HCEC 1CT (cell line): ENCODE measurements around the gene SMCO3.

Experiments used
- DNase-seq: peaks from one replicate; pipeline ENCODE4 v3.0.0-alpha.2; 2017

Gene SMCO3

GRCh38 chr12:14814014-14814413 lies at the start of gene SMCO3:
Gene SMCO3 (minus strand): TSS chr12:14814182. CDS start chr12:14806680, 7,502 bp downstream.
- DNase-seq = no peak

GRCh38 chr12:14860490-14860889 lies 46.5 kb upstream of the SMCO3 start:
- no peak for DNase-seq

DNA sequence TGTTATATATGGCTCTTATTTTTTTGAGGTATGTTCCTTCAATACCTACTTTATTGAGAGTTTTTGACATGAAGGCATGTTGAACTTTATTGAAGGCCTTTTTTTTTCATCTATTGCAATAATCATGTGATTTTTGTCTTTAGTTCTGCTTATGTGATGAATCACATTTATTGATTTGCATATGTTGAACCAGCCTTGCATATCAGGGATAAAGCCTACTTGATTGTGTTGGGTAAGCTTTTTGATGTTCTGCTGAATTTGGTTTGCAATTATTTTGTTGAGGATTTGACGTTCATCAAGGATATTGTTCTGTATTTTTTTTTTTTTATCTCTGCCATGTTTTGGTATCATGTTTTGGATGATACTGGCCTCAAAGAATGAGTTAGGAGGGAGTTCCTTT lies 44.5 kb upstream of the SMCO3 start:
- no peak for DNase-seq

GRCh38 chr12:14854586-14855183 lies 40.7 kb upstream of the SMCO3 start:
- peak; percentile 67 for DNase-seq

- no peak for DNase-seq
Observed at GRCh38 chr12:14853961-14854360, 40.0 kb upstream of the SMCO3 start.

GRCh38 chr12:14852880-14853279 lies 38.9 kb upstream of the SMCO3 start:
- DNase-seq = no peak

DNA sequence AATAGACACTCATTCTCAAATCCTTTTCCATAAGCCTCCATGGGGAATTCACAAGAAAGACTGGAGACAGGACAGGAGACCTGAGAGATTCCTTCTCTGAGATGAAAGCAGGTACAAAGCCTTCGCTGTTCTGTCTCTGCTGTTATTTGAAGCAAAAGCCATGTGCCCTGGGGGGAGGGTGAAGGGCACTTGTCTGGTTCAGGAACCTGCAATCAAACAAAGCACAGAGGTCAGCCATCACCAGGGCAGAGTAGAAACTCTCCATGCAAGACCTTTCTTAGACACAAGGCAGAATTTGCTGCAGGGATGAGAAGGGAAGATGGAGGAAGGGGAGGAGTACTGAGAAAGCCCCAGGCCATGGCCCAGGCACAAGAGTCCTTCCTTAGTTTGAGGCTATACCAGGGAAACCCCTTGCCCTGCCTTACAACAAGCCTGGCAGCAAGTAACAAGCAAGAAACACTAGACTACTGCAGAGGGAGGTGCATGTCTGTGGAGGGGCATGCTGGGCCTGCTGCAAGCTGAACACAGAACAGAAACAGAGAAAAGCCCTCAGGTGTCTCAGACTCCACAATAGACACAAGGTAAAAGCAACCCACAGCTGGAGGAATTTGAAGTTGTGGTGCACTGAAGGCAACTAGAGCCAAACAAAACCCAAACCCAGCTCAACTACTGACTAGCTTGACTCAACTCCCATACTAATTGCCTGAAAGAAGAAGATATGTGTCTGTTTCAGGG lies 37.1 kb upstream of the SMCO3 start:
- DNase-seq = no peak

- DNase-seq = no peak
Observed at GRCh38 chr12:14849661-14850060, 35.7 kb upstream of the SMCO3 start.

GRCh38 chr12:14846876-14847580 lies 33.0 kb upstream of the SMCO3 start:
- DNase-seq = no peak

GRCh38 chr12:14846042-14846587 lies 32.1 kb upstream of the SMCO3 start:
- DNase-seq = no peak

DNA sequence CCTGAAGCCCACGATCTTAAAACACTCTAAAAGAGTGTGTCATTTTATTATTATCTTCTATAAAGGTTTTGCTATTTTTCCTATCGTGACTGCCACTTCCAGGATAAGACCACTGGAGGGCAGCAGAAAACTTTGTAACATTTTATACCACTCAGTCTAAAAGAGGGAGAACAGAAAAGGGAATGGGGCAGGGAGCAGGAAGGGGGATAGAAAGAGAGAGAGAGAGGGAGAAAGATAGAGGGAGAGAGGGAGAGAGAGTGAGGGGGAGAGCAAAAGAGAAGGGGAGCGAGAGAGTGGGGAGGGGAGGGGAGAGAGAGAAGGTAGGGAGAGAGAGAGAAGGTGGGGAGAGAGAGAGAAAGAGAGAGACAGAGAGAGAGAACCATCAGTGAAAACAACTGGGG lies 31.4 kb upstream of the SMCO3 start:
- DNase-seq = peak; percentile 60

DNA sequence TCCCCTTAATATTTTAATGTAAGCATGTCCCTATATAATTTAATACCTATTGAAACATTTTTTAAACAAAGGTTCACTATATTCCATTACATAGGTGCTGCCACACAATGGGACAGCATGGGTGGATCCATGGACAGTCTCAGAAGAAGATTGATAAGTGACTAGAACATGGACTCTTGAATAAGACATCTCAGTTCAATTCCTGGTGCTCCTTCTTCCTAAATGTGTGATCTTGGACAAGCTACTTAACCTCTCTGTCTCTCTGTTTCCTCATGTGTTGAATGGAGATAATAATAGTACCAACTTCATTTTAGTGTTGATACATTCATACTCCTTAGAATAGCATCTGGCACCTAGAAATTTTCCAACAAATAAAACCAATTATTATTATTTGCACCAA lies 30.4 kb upstream of the SMCO3 start:
- DNase-seq = no peak

DNA sequence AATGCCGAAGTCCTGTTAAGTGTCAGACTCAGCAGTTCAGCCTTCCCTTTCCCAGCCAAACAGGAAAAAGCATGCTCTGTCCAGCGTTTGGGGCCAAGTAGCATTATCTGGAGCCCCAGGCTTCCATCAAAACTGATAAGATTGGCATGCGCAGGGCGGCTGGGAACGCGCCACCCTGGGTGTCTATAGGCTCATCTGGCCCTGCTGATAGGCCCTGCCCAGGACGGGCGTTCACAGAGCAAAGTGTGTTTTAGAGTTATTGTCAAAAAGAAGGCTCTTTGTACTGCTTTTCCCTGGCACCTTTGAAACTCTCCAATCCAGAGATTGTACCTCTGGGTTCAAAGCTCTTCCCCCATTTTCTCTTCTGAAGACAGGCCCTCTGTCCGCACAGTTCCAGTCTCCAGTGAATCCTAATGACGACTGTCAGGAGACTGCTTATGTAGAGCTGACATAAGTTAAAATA lies 29.5 kb upstream of the SMCO3 start, which contains the start of gene ART4:
TSS of gene ART4 (minus strand) at position 102 of the 463 bp plus-strand sequence. CDS start 413 bp downstream, outside the sequence.
- DNase-seq = no peak

DNA sequence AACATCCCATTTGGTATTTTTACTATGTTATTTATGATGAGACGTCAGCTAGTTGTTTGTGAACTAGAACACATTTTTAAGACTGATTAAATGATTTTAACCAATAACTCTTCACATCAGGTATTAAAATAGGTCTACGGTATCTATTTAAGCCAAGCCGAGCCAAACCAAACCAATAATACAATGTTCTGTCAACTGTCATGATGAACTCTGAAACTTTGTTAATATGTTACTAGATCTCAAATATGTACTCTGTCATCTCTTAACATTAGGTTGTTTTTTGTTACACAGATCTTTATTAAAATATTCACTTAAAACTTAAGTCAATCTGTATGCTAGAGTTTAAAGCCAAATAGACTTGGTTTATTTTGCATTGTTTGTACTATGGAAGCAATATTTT lies 28.3 kb upstream of the SMCO3 start:
- no peak for DNase-seq

DNA sequence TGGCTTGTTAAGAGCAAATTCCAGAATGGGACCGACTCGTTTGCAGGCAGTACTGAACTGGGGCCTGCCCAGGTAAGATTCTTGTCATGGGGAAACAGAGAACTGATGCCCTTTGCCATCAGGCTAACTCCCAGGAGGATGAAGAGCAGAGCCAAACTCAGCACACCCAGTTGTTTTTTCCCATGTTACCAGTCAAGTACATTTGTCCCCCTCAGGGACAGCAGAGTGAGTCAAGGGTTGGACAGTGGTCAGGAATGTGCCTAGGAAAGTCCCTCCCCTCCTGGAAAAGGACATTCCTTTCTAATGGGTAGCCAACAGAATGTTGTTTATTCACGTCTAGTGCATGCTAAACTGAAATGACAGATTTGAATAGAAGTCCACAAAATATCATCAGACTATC lies 27.8 kb upstream of the SMCO3 start:
- DNase-seq = peak; percentile 59

- DNase-seq = no peak
Observed at GRCh38 chr12:14840616-14841015, 26.6 kb upstream of the SMCO3 start.

- no peak for DNase-seq
Observed at GRCh38 chr12:14839262-14839661, 25.3 kb upstream of the SMCO3 start.

GRCh38 chr12:14836336-14837210 lies 22.6 kb upstream of the SMCO3 start:
- DNase-seq = peak; percentile 87

GRCh38 chr12:14834509-14834908 lies 20.5 kb upstream of the SMCO3 start:
- no peak for DNase-seq

DNA sequence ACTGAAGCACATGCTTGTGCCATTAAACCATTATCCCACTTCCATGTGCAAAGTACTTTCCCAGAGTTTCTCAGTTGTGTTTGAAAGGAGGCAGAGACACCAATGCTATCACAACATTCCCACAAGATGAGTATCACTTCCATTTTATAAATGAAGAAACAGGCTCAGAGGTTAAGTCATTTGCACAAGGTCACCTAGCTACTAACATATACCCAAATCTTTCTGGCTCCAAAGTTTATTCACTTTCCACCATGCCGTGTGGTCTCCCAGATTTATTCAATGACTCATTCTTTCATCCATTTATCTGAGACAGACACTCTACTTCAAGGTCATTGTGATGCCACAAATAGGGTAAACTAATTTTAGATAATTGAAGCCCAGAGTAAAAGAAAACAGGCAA lies 20.0 kb upstream of the SMCO3 start:
- DNase-seq = peak; percentile 36

GRCh38 chr12:14833336-14833735 lies 19.4 kb upstream of the SMCO3 start:
- no peak for DNase-seq

GRCh38 chr12:14828892-14829291 lies 14.9 kb upstream of the SMCO3 start:
- DNase-seq = peak; percentile 38

- DNase-seq = peak; percentile 35
Observed at GRCh38 chr12:14827043-14827442, 13.1 kb upstream of the SMCO3 start.
